T-cell (primary cell): ENCODE measurements around the gene R3HDM2. TPM values are rescaled to one million over a fixed set of nuclear protein-coding genes. Genes with fewer than 3 reads are reported as not detected.

ENCODE experiments used
- ATAC-seq, 4 experiments: fragments of 200-7000 bp in 3 of 4; fragments of 150-1000 bp in 1 of 4; cut with Tn5 transposase; replicated peaks in 1 of 4; 1 replicate in 3 of 4; 2 replicates in 1 of 4; pipeline ENCODE4 v1.10.0; 2021; ENCODE audit warnings: moderate library complexity in 3 of 4, mild to moderate bottlenecking in 2 of 4, moderate number of reproducible peaks in 1 of 4
- CTCF ChIA-PET, 2 donors: fragments of 300-600 bp; sonication (Branson Sonifier 250); formaldehyde crosslinking; loops; one replicate each; lab custom pipeline; 2022; ENCODE audit warnings: antibody characterized with exemption in 2 of 2; lab: Charles Lee
- POLR2A ChIA-PET, 2 donors: fragments of 300-600 bp; sonication (Branson Sonifier 250); formaldehyde crosslinking; loops; one replicate each; lab custom pipeline; 2022; ENCODE audit warnings: antibody characterized with exemption in 2 of 2; lab: Charles Lee
- DNase-seq, 35 experiments: peaks; one replicate each; pipeline versions ENCODE4 v3.0.0 to v3.0.0-alpha.2; 2013 to 2023
- H3K27ac ChIP-seq: one replicate; pipeline ENCODE4 v1.5.1; 2013; ENCODE audit warnings: low read length
- H3K27me3 ChIP-seq, 2 experiments: replicated peaks in 1 of 2; 1 replicate in 1 of 2; 2 replicates in 1 of 2; pipeline versions ENCODE4 v1.6.1 to v1.7.0; 2013; ENCODE audit warnings: low read length in 1 of 2, mixed read lengths in 1 of 2; ENCODE audit not compliant: control insufficient read depth in 2 of 2, insufficient read depth in 2 of 2; ENCODE audit errors: extremely low read depth in 1 of 2
- H3K36me3 ChIP-seq, 2 donors: 1 replicate in 1 of 2; 2 replicates in 1 of 2; pipeline versions ENCODE4 v1.6.1 to v1.7.0; 2013; ENCODE audit warnings: low read length in 1 of 2; ENCODE audit not compliant: control insufficient read depth in 2 of 2, insufficient read depth in 1 of 2; ENCODE audit errors: extremely low read depth in 1 of 2
- H3K4me1 ChIP-seq, 2 experiments: 1 replicate in 1 of 2; 2 replicates in 1 of 2; pipeline versions ENCODE4 v1.6.1 to v1.7.0; 2013; ENCODE audit warnings: low read length in 2 of 2, mixed read lengths in 1 of 2; ENCODE audit not compliant: insufficient read depth in 2 of 2, control insufficient read depth in 1 of 2; ENCODE audit errors: extremely low read depth in 1 of 2
- H3K4me3 ChIP-seq, 2 donors: 1 replicate in 1 of 2; 2 replicates in 1 of 2; pipeline versions ENCODE4 v1.5.1 to v1.7.0; 2013; ENCODE audit warnings: mild to moderate bottlenecking in 2 of 2, low read length in 1 of 2, moderate library complexity in 1 of 2; ENCODE audit not compliant: control insufficient read depth in 1 of 2; ENCODE audit errors: extremely low read depth in 1 of 2
- H3K9me3 ChIP-seq: 2 replicates; pipeline ENCODE4 v1.7.0; 2013
- H3K27ac Mint-ChIP-seq, 2 donors: one replicate each; pipeline ENCODE4 v1.8.0; 2020 to 2021; ENCODE audit warnings: mild to moderate bottlenecking in 2 of 2, mixed read lengths in 2 of 2
- H3K27me3 Mint-ChIP-seq, 2 donors: one replicate each; pipeline ENCODE4 v1.8.0; 2021 to 2022; ENCODE audit warnings: mixed read lengths in 2 of 2
- H3K36me3 Mint-ChIP-seq: one replicate; pipeline ENCODE4 v1.8.0; 2021; ENCODE audit warnings: mixed read lengths
- H3K4me1 Mint-ChIP-seq, 3 donors: one replicate each; pipeline ENCODE4 v1.8.0; 2020 to 2022; ENCODE audit warnings: mixed read lengths in 3 of 3, mild to moderate bottlenecking in 1 of 3
- H3K4me3 Mint-ChIP-seq, 3 donors: one replicate each; pipeline ENCODE4 v1.8.0; 2020 to 2022; ENCODE audit warnings: mild to moderate bottlenecking in 3 of 3, mixed read lengths in 3 of 3, moderate library complexity in 3 of 3
- H3K9me3 Mint-ChIP-seq, 3 donors: one replicate each; pipeline ENCODE4 v1.8.0; 2020 to 2022; ENCODE audit warnings: mixed read lengths in 3 of 3
- WGBS: methylation state at CpG from one replicate; pipeline ENCODE4 v1.1.5; 2013; ENCODE audit warnings: missing lambda C conversion rate; ENCODE audit not compliant: insufficient coverage; 5-methylcytosine and 5-hydroxymethylcytosine counted together
- total RNA-seq, 35 experiments: library from RNA in 6 of 35; stranded (reverse) in 6 of 35; fragments of 120-200 nt in 1 of 35; gene quantifications; one replicate each; pipeline versions ENCODE4 v1.2.1 to v1.2.4 and lab custom pipeline; 2013 to 2026

Gene R3HDM2
- total RNA-seq, 5 donors from 2014 or later (not counting 1 experiment from before 2014, with no cell fraction given): 88.3 to 122 (median 94.7) TPM

GRCh38 chr12:57476162-57476992, 45.5 kb upstream of the R3HDM2 start:
- H3K36me3 ChIP-seq: peaks cover 8 to 40% of the 10 kb centered on the region in 2 donors
- H3K4me3 Mint-ChIP-seq: peak overlapping the region; percentile 98 to 99 (median 98)
- H3K27ac ChIP-seq: peak overlapping the region; percentile 98
- peaks cover 38% of the 10 kb centered on the region for H3K36me3 Mint-ChIP-seq
- peak overlapping the region; percentile 98 for H3K27ac Mint-ChIP-seq
- H3K4me1 Mint-ChIP-seq: peaks cover 71 to 92% (median 89%) of the 10 kb centered on the region in 3 donors
- ATAC-seq: peak; percentile 21 to 41 (median 23)
- ChIA-PET POLR2A (interaction anchor here in 1 of 2 donors (1.0 to 1.4 kb wide), 3 partner anchors 41 to 465 kb away, joined by 3 to 6 read pairs (median 6); partner anchors contain the start of genes ATP23 and DDIT3), CTCF (interaction anchor here (0.6 to 1.9 kb wide), 9 partner anchors 11 to 146 kb away, joined by 3 to 53 read pairs (median 3); partner anchors contain the start of genes DCTN2 (in 1 of the 2), DDIT3 (in 1 of the 2) and GLI1 (in 1 of the 2))
- 0% methylated on average over 5 of the region's 29 CpGs for WGBS
- H3K27me3 ChIP-seq: no peaks in the 10 kb centered on the region
- H3K9me3 Mint-ChIP-seq: no peaks in the 10 kb centered on the region
- H3K9me3 ChIP-seq: no peaks in the 10 kb centered on the region
- peak overlapping the region; percentile 83 to 91 for H3K4me3 ChIP-seq
- H3K4me1 ChIP-seq: peaks cover 28 to 93% of the 10 kb centered on the region in 2 experiments
- peak; percentile 55 to 80 (median 71) for DNase-seq
- no peaks in the 10 kb centered on the region for H3K27me3 Mint-ChIP-seq

GRCh38 chr12:57475271-57476161, 44.7 kb upstream of the R3HDM2 start:
- CTCF ChIA-PET: interaction anchor here (0.5 to 1.9 kb wide), 9 partner anchors 11 to 1184 kb away, joined by 3 to 53 read pairs (median 4); partner anchors contain the start of gene GLI1 (in 1 of the 2)

GRCh38 chr12:57474862-57475261, 44.0 kb upstream of the R3HDM2 start:
- H3K27me3 Mint-ChIP-seq: no peaks in the 10 kb centered on the region
- H3K27ac ChIP-seq: peak overlapping the region; percentile 7
- H3K27ac Mint-ChIP-seq: peak overlapping the region; percentile 78 to 89
- peaks cover 13 to 55% of the 10 kb centered on the region in 2 donors for H3K36me3 ChIP-seq
- H3K4me1 ChIP-seq: peaks cover 21 to 92% of the 10 kb centered on the region in 2 experiments
- peaks cover 57 to 81% (median 78%) of the 10 kb centered on the region in 3 donors for H3K4me1 Mint-ChIP-seq
- POLR2A ChIA-PET: interaction anchor here (0.5 to 1.2 kb wide), 6 partner anchors 9 to 729 kb away, joined by 4 to 8 read pairs (median 4); no protein-coding TSS in a partner anchor
- no peaks in the 10 kb centered on the region for H3K27me3 ChIP-seq
- WGBS: 100% methylated on average over 1 of the region's 7 CpGs
- DNase-seq: no peak
- H3K4me3 Mint-ChIP-seq: peak overlapping the region; percentile 62 to 79 (median 67)
- no peaks in the 10 kb centered on the region for H3K9me3 Mint-ChIP-seq
- CTCF ChIA-PET: interaction anchor here (0.6 to 1.3 kb wide), 5 partner anchors 14 to 54 kb away, joined by 3 to 5 read pairs (median 4); no protein-coding TSS in a partner anchor
- H3K4me3 ChIP-seq: no peak overlapping the region
- ATAC-seq: no peak
- H3K9me3 ChIP-seq: no peaks in the 10 kb centered on the region
- peaks cover 39% of the 10 kb centered on the region for H3K36me3 Mint-ChIP-seq

More at GRCh38 chr12:57475271-57476161, 44.7 kb upstream of the R3HDM2 start:
- Histone ChIP-seq H3K27ac (peak overlapping the region; percentile 98), H3K27me3 (no peaks in the 10 kb centered on the region), H3K9me3 (no peaks in the 10 kb centered on the region), H3K36me3 (peaks cover 13 to 49% of the 10 kb centered on the region in 2 donors), H3K4me3 (peak overlapping the region; percentile 83 to 91), H3K4me1 (peaks cover 23 to 93% of the 10 kb centered on the region in 2 experiments)
- POLR2A ChIA-PET: interaction anchor here (0.5 to 1.2 kb wide), 4 partner anchors 10 to 15 kb away, joined by 4 read pairs; no protein-coding TSS in a partner anchor
- ATAC-seq (no peak), DNase-seq (no peak)
- peaks cover 38% of the 10 kb centered on the region for H3K36me3 Mint-ChIP-seq
- H3K27me3 Mint-ChIP-seq: no peaks in the 10 kb centered on the region
- peak overlapping the region; percentile 82 to 98 for H3K27ac Mint-ChIP-seq
- peak overlapping the region; percentile 98 to 99 (median 98) for H3K4me3 Mint-ChIP-seq
- WGBS: 56% methylated on average over 56 of the region's 84 CpGs
- peaks cover 63 to 87% (median 85%) of the 10 kb centered on the region in 3 donors for H3K4me1 Mint-ChIP-seq
- H3K9me3 Mint-ChIP-seq: no peaks in the 10 kb centered on the region

- Mint-ChIP-seq H3K4me3 (peak overlapping the region; percentile 62 to 79 (median 67)), H3K36me3 (peaks cover 43% of the 10 kb centered on the region), H3K27me3 (no peaks in the 10 kb centered on the region), H3K9me3 (no peaks in the 10 kb centered on the region), H3K27ac (peak overlapping the region; percentile 78 to 89), H3K4me1 (peaks cover 54 to 80% (median 74%) of the 10 kb centered on the region in 3 donors)
- DNase-seq: no peak
- Histone ChIP-seq H3K4me1 (peaks cover 18 to 88% of the 10 kb centered on the region in 2 experiments), H3K4me3 (no peak overlapping the region), H3K27me3 (no peaks in the 10 kb centered on the region), H3K36me3 (peaks cover 16 to 59% of the 10 kb centered on the region in 2 donors), H3K9me3 (no peaks in the 10 kb centered on the region), H3K27ac (peak overlapping the region; percentile 7)
- 100% methylated on average over 3 of the region's 8 CpGs for WGBS
- no peak for ATAC-seq
- POLR2A ChIA-PET: interaction anchor here (0.5 to 1.2 kb wide), 4 partner anchors 9 to 729 kb away, joined by 4 to 8 read pairs (median 4); no protein-coding TSS in a partner anchor
- CTCF ChIA-PET: interaction anchor here in 1 of 2 donors (0.6 to 1.3 kb wide), 4 partner anchors 14 to 54 kb away, joined by 3 to 5 read pairs (median 4); no protein-coding TSS in a partner anchor
These were observed 43.6 kb upstream of the R3HDM2 start for GRCh38 chr12:57474430-57474829.

GRCh38 chr12:57473886-57474285, 43.0 kb upstream of the R3HDM2 start:
- Mint-ChIP-seq H3K4me3 (peak overlapping the region; percentile 62 to 79 (median 67)), H3K4me1 (peaks cover 51 to 78% (median 69%) of the 10 kb centered on the region in 3 donors), H3K27me3 (no peaks in the 10 kb centered on the region), H3K9me3 (no peaks in the 10 kb centered on the region), H3K27ac (peak overlapping the region; percentile 78 to 89), H3K36me3 (peaks cover 47% of the 10 kb centered on the region)
- Histone ChIP-seq H3K36me3 (peaks cover 20 to 65% of the 10 kb centered on the region in 2 donors), H3K9me3 (no peaks in the 10 kb centered on the region), H3K27ac (no peak overlapping the region), H3K4me3 (no peak overlapping the region), H3K4me1 (peaks cover 13 to 82% of the 10 kb centered on the region in 2 experiments), H3K27me3 (no peaks in the 10 kb centered on the region)
- DNase-seq (no peak), ATAC-seq (no peak)
- ChIA-PET CTCF (interaction anchor here in 1 of 2 donors (1.3 kb wide), 1 partner anchor 30 kb away, joined by 4 read pairs; no protein-coding TSS in a partner anchor), POLR2A (interaction anchor here in 1 of 2 donors (0.6 kb wide), 1 partner anchor 251 kb away, joined by 3 read pairs; no protein-coding TSS in a partner anchor)
- WGBS: no CpG with 5 or more reads among the region's 5 CpGs
